A549 (cell line): ENCODE measurements around the gene ENAH.

Experiments used
- CBX2 ChIP-seq: fragments of 200-600 bp; sonication (generic); IDR thresholded peaks from 2 replicates; pipeline ENCODE4 v1.6.1; 2016; ENCODE audit warnings: low read depth, mild to moderate bottlenecking, borderline replicate concordance
- CHD4 ChIP-seq: fragments of 200-600 bp; sonication (generic); IDR thresholded peaks from 2 replicates; pipeline ENCODE4 v1.6.1; 2016; ENCODE audit warnings: antibody characterized with exemption, mild to moderate bottlenecking, borderline replicate concordance
- CTCF ChIP-seq: fragments of >200 bp; sonication (Bioruptor Twin); formaldehyde crosslinking; IDR thresholded peaks from 3 replicates; pipeline ENCODE4 v1.5.1; 2016
- ELK1 ChIP-seq: fragments of 150-350 bp; IDR thresholded peaks from 2 replicates; pipeline ENCODE4 v1.6.1; 2014; ENCODE audit warnings: low read depth, mild to moderate bottlenecking, low read length
- HOXB13 ChIP-seq: fragments of 250-450 bp; sonication (Bioruptor Pico); IDR thresholded peaks from 2 replicates; pipeline ENCODE4 v1.5.0; 2020; ENCODE audit warnings: low read depth, mild to moderate bottlenecking, moderate library complexity
- KDM5A ChIP-seq: fragments of 200-600 bp; sonication (generic); IDR thresholded peaks from 2 replicates; pipeline ENCODE4 v1.6.1; 2016; ENCODE audit warnings: antibody characterized with exemption, mild to moderate bottlenecking
- PBX3 ChIP-seq: IDR thresholded peaks from 2 replicates; pipeline ENCODE4 v1.6.1; 2012
- POLR2A ChIP-seq: IDR thresholded peaks from 2 replicates; pipeline ENCODE4 v1.6.1; 2012; ENCODE audit warnings: mild to moderate bottlenecking, low read length
- RAD21 ChIP-seq, 2 experiments: fragments of >200 bp in 1 of 2; sonication (Bioruptor Twin) in 1 of 2; formaldehyde crosslinking in 1 of 2; IDR thresholded peaks in 1 of 2; conservative IDR thresholded peaks in 1 of 2; 2 replicates in 1 of 2; 3 replicates in 1 of 2; pipeline ENCODE4 v1.6.1; 2012 to 2018; ENCODE audit warnings: inconsistent platforms in 1 of 2
- REST ChIP-seq: fragments of 200-600 bp; sonication (generic); IDR thresholded peaks from 2 replicates; pipeline ENCODE4 v1.6.1; 2016; ENCODE audit warnings: antibody characterized with exemption, mild to moderate bottlenecking, moderate library complexity

- TF ChIP-seq KDM5A (no peak), ELK1 (no peak), CTCF (no peak), RAD21 (conservative IDR thresholded peaks at IDR 0.05 in 1 of 2, IDR thresholded peaks at IDR 0.05 in 1 of 2) (no peak), POLR2A (no peak), PBX3 (no peak), REST (no peak), CBX2 (no peak), CHD4 (no peak), HOXB13 (CRISPR knock-in tag) (no peak)
Observed at GRCh38 chr1:225691377-225691776, 38.5 kb upstream of the ENAH start.
